IMR-90 (cell line): ENCODE results near the gene PSMD14. TPM values are rescaled to one million over a fixed set of nuclear protein-coding genes. Genes with fewer than 3 reads are reported as not detected.

Source experiments
- ATAC-seq: fragments of 200-7000 bp; cut with Tn5 transposase; 2 replicates; pipeline ENCODE4 v1.9.1; 2020; ENCODE audit warnings: low read depth, mild to moderate bottlenecking, moderate library complexity
- BruUV-seq: library from RNA; stranded (reverse); fragments of 400-500 nt; replicated peaks from 2 replicates; lab custom pipeline; 2021; lab: Mats Ljungman, UMichigan
- CTCF ChIA-PET: fragments of 300-600 bp; formaldehyde crosslinking; extraction: SDS; loops from one replicate; lab custom pipeline; 2021; ENCODE audit warnings: antibody characterized with exemption; lab: Yijun Ruan, JAX
- POLR2A ChIA-PET: fragments of 300-600 bp; sonication (Branson Sonifier 250); formaldehyde crosslinking; loops from one replicate; lab custom pipeline; 2022; ENCODE audit warnings: antibody characterized with exemption; ENCODE audit not compliant: unreplicated experiment; lab: Charles Lee
- DNase-seq: peaks from one replicate; pipeline ENCODE4 v3.0.0; 2013
- H2AFZ ChIP-seq: replicated peaks from 2 replicates; pipeline ENCODE3; 2013; ENCODE audit warnings: low read length, mild to moderate bottlenecking; ENCODE audit not compliant: poor library complexity
- H2AK5ac ChIP-seq: 2 replicates; pipeline ENCODE4 v1.6.1; 2013; ENCODE audit warnings: low read depth, low read length, inconsistent platforms
- H2AK9ac ChIP-seq: replicated peaks from 2 replicates; pipeline ENCODE3; 2013; ENCODE audit warnings: mild to moderate bottlenecking, low read depth, low read length, moderate library complexity; ENCODE audit not compliant: poor library complexity
- H2BK120ac ChIP-seq: 2 replicates; pipeline ENCODE4 v1.6.1; 2013; ENCODE audit warnings: low read depth, low read length, inconsistent platforms
- H2BK15ac ChIP-seq: 3 replicates; pipeline ENCODE4 v1.6.1; 2013; ENCODE audit warnings: low read depth, low read length, inconsistent platforms
- H2BK20ac ChIP-seq: 2 replicates; pipeline ENCODE4 v1.6.1; 2013; ENCODE audit warnings: low read depth, mild to moderate bottlenecking, inconsistent platforms, low read length, moderate library complexity
- H2BK5ac ChIP-seq: 2 replicates; pipeline ENCODE4 v1.6.1; 2013; ENCODE audit warnings: mild to moderate bottlenecking, low read depth, low read length, inconsistent platforms; ENCODE audit not compliant: poor library complexity, severe bottlenecking
- H3K14ac ChIP-seq: replicated peaks from 2 replicates; pipeline ENCODE4 v1.6.1; 2013; ENCODE audit warnings: low read depth, low read length, inconsistent platforms
- H3K18ac ChIP-seq: 2 replicates; pipeline ENCODE4 v1.6.1; 2013; ENCODE audit warnings: low read depth, low read length, control low read depth
- H3K23ac ChIP-seq: 2 replicates; pipeline ENCODE4 v1.6.1; 2013; ENCODE audit warnings: low read depth, low read length, inconsistent platforms
- H3K27ac ChIP-seq: 2 replicates; pipeline ENCODE4 v1.5.1; 2013; ENCODE audit warnings: mild to moderate bottlenecking, control low read depth, low read length; ENCODE audit not compliant: insufficient read depth
- H3K27me3 ChIP-seq: 2 replicates; pipeline ENCODE4 v1.6.1; 2013; ENCODE audit warnings: low read length; ENCODE audit not compliant: control insufficient read depth, insufficient read depth
- H3K36me3 ChIP-seq: 2 replicates; pipeline ENCODE4 v1.6.1; 2013; ENCODE audit warnings: low read length, mixed read lengths; ENCODE audit not compliant: control insufficient read depth, insufficient read depth
- H3K4ac ChIP-seq: 2 replicates; pipeline ENCODE4 v1.6.1; 2013; ENCODE audit warnings: low read depth, low read length, inconsistent platforms
- H3K4me1 ChIP-seq: 2 replicates; pipeline ENCODE4 v1.6.1; 2013; ENCODE audit warnings: low read length, mixed read lengths; ENCODE audit not compliant: control insufficient read depth, insufficient read depth
- H3K4me2 ChIP-seq: 2 replicates; pipeline ENCODE4 v1.6.1; 2013; ENCODE audit warnings: low read depth, mild to moderate bottlenecking, control low read depth, low read length, moderate library complexity
- H3K4me3 ChIP-seq: 2 replicates; pipeline ENCODE4 v1.5.1; 2013; ENCODE audit warnings: low read depth, mild to moderate bottlenecking, control low read depth, low read length, moderate library complexity; ENCODE audit not compliant: insufficient read depth
- H3K56ac ChIP-seq: 2 replicates; pipeline ENCODE4 v1.6.1; 2013; ENCODE audit warnings: low read length, inconsistent platforms; ENCODE audit not compliant: insufficient read depth; ENCODE audit errors: extremely low read depth
- H3K79me1 ChIP-seq, 2 experiments: 2 replicates each; pipeline ENCODE4 v1.6.1; 2013; ENCODE audit warnings: low read length in 2 of 2, inconsistent platforms in 1 of 2, low read depth in 1 of 2
- H3K9ac ChIP-seq: 2 replicates; pipeline ENCODE4 v1.6.1; 2013; ENCODE audit warnings: low read depth, low read length, control low read depth
- H3K9me1 ChIP-seq: 2 replicates; pipeline ENCODE4 v1.6.1; 2013; ENCODE audit warnings: low read length, inconsistent platforms; ENCODE audit not compliant: insufficient read depth
- H3K9me3 ChIP-seq: 2 replicates; pipeline ENCODE4 v1.6.1; 2013; ENCODE audit warnings: low read length; ENCODE audit not compliant: control insufficient read depth, insufficient read depth
- H4K20me1 ChIP-seq: 2 replicates; pipeline ENCODE4 v1.6.1; 2013; ENCODE audit warnings: low read length, inconsistent platforms; ENCODE audit not compliant: insufficient read depth
- H4K5ac ChIP-seq: 2 replicates; pipeline ENCODE4 v1.6.1; 2013; ENCODE audit warnings: mild to moderate bottlenecking, low read depth, low read length, control low read depth
- H4K8ac ChIP-seq, 2 experiments: 2 replicates each; pipeline ENCODE4 v1.6.1; 2013; ENCODE audit warnings: low read depth in 2 of 2, low read length in 2 of 2, control low read depth in 1 of 2, inconsistent platforms in 1 of 2
- H4K91ac ChIP-seq: 2 replicates; pipeline ENCODE4 v1.6.1; 2013; ENCODE audit warnings: low read depth, low read length, inconsistent platforms; ENCODE audit not compliant: insufficient read depth
- MAFK ChIP-seq: IDR thresholded peaks from 2 replicates; pipeline ENCODE4 v1.6.1; 2012; ENCODE audit warnings: low read depth, low read length, improper control_type of control experiment
- RCOR1 ChIP-seq: IDR thresholded peaks from 2 replicates; pipeline ENCODE4 v1.6.1; 2012; ENCODE audit warnings: mild to moderate bottlenecking, low read length, improper control_type of control experiment; ENCODE audit not compliant: insufficient replicate concordance
- WGBS, 2 experiments: methylation state at CpG; one replicate each; pipeline versions ENCODE4 v1.1.5 to v1.1.7; 2013; ENCODE audit warnings: missing lambda C conversion rate in 2 of 2; ENCODE audit not compliant: insufficient read length in 1 of 2; ENCODE audit errors: extremely low coverage in 2 of 2; 5-methylcytosine and 5-hydroxymethylcytosine counted together
- dilution Hi-C: fragments of 300-500 bp; cut with HindIII; formaldehyde crosslinking; loops from one replicate; pipeline ENCODE4 v1.14.3; 2018; ENCODE audit warnings: low sequenced_read_pairs; ENCODE audit not compliant: unreplicated experiment
- in situ Hi-C: fragments of 300-500 bp; cut with MboI; formaldehyde crosslinking; loops from 3 replicates; pipeline ENCODE4 v1.14.3; 2019; ENCODE audit warnings: low sequenced_read_pairs, inconsistent platforms, mixed read lengths
- intact Hi-C: fragments of 100-400 bp; cut with micrococcal nuclease; formaldehyde crosslinking; loops from 2 replicates; pipeline ENCODE4 v1.10.0; 2022
- polyA plus RNA-seq, 3 experiments: library from polyadenylated mRNA; depleted of rRNA; stranded (reverse); fragments of >200 nt; gene quantifications; 2 replicates each; pipeline ENCODE4 v1.2.3, GENCODE V29; 2012; ENCODE audit warnings: low replicate concordance in 1 of 3
- total RNA-seq: library from RNA; depleted of rRNA; stranded (reverse); fragments of >200 nt; gene quantifications from 2 replicates; pipeline ENCODE4 v1.2.3, GENCODE V29; 2012
- TF ChIP-seq, protein P1 (sequence below): fragments of 150-350 bp; IDR thresholded peaks from 2 replicates; pipeline ENCODE4 v1.6.1; 2017; ENCODE audit warnings: mild to moderate bottlenecking, antibody characterized with exemption, low read length, low read depth

PSMD14 gene
- total and polyA plus RNA-seq, 2 of the 4 experiments (the other 2 are of a cell fraction): 59.3 to 110 TPM

DNA sequence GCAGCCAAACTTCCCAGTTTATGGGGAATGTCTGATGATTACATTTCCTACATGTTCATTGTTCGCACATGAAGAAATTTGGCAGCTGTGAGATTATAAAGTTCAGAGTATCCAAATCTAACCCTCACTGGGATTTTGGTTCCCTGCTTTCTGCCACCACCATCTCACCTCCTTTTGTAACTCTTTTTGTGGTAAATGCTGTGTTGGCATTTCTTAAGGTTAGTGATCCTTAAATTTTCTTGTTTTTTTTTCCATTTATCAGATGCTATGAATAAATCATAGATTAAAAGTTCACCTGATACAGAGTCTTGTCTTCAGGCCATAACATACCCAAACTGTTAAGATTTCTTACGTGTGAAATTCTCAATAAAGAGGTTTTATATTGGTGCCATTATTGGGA, 99.4 kb downstream of the PSMD14 start:
- BruUV-seq: no TSS peak
- H3K36me3 ChIP-seq: peaks cover 3% of the 10 kb centered on the region; the same call in 1 of the 2 replicates
- TF ChIP-seq RCOR1 (no peak), MAFK (peak; percentile 80)
- TF ChIP-seq, protein P1, sequence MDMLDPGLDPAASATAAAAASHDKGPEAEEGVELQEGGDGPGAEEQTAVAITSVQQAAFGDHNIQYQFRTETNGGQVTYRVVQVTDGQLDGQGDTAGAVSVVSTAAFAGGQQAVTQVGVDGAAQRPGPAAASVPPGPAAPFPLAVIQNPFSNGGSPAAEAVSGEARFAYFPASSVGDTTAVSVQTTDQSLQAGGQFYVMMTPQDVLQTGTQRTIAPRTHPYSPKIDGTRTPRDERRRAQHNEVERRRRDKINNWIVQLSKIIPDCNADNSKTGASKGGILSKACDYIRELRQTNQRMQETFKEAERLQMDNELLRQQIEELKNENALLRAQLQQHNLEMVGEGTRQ: no peak
- H4K20me1 ChIP-seq: no peaks in the 10 kb centered on the region; the same call in 1 of the 2 replicates
- H3K14ac ChIP-seq: no peak overlapping the region
- no peaks in the 10 kb centered on the region; a peak in 1 of 4 replicates for H3K79me1 ChIP-seq
- no peak overlapping the region for H3K4me2 ChIP-seq
- no peak overlapping the region for H2BK20ac ChIP-seq
- H3K18ac ChIP-seq: no peak overlapping the region
- H3K9ac ChIP-seq: no peak overlapping the region
- no peak for ATAC-seq
- no peak overlapping the region for H2BK5ac ChIP-seq
- DNase-seq: no peak
- H4K5ac ChIP-seq: no peak overlapping the region
- no peak overlapping the region for H3K4me3 ChIP-seq
- CTCF ChIA-PET: no interaction called here
- H3K4me1 ChIP-seq: no peaks in the 10 kb centered on the region
- no peaks in the 10 kb centered on the region for H3K9me3 ChIP-seq
- intact Hi-C loops (no loop called here), in situ Hi-C loops (no loop called here), dilution Hi-C loops (no loop called here)
- H4K8ac ChIP-seq: no peak overlapping the region
- no peak overlapping the region for H3K4ac ChIP-seq
- H2AK5ac ChIP-seq: no peak overlapping the region
- no peak overlapping the region for H3K56ac ChIP-seq
- POLR2A ChIA-PET: no interaction called here
- H2AK9ac ChIP-seq: no peak overlapping the region
- no peak overlapping the region for H3K27ac ChIP-seq
- no peak overlapping the region for H2BK120ac ChIP-seq
- H2BK15ac ChIP-seq: no peak overlapping the region
- no peak overlapping the region for H2AFZ ChIP-seq
- no peaks in the 10 kb centered on the region for H3K27me3 ChIP-seq
- no peak overlapping the region for H3K23ac ChIP-seq
- no peaks in the 10 kb centered on the region for H3K9me1 ChIP-seq
- H4K91ac ChIP-seq: no peak overlapping the region
- WGBS, 2 experiments: no CpG with 5 or more reads among the region's 2 CpGs
